Stimulated activated CD8-positive, alpha-beta memory T cell treated with anti-CD3 and anti-CD28 coated beads, Interleukin-7, amount 100 ng/mL, for 1 hour (primary cell): ENCODE measurements around the gene COG1.

Source experiments
- DNase-seq, 2 donors: peaks; one replicate each; pipeline ENCODE4 v3.0.0-alpha.2; 2020; ENCODE audit warnings: low read depth in 2 of 2

Gene COG1

DNA sequence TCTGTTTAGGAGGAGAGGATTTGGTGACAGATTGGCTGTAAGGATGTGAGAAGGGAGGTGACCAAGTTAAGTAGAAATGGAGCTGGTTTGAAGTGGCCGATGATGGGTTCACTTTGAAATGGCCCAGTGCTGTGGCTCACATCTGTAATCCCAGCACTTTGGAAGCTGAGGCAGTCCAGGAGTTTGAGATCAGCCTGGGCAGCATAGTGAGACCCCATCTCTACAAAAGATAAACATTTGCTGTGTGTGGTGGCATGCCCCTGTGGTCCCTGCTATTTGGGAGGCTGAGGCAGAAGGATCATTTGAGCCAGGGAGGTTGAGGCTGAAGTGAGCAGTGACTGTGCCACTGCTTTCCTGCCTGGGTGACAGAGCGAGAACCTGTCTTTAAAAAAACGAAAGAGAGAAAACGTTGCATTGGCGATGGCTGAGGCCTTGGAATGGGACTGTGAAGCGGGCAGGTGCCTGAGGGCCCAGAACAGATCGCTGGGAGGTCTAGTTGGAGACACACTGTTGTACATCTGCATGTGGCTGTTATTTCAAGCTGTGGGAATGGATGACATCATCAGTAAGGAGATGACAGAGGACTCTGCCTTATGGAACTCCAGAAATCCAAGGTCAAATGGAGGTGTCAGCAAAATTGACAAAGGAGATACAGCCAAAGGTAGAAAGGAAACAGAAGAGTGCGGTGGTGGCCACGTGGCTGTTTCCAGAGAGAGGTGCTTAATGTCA, 5.5 kb downstream of the COG1 start:
- DNase-seq, result no peak

DNA sequence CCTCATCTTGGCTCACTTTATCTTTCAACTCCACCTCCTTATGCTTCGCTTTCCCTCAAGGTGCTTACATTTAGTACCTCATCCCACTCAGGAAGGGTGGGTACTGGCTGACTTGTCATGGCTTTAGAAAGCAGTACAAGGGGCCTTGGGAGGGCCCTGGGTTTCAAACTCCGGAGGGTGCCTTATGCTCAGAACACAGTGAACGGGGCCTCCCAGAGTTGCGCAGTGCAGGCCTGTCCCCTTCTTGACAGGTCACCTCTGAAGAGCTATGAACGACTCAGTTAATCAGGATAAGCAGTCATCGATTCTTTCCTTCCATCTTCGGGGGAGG, 6.0 kb downstream of the COG1 start:
- no peak for DNase-seq

DNA sequence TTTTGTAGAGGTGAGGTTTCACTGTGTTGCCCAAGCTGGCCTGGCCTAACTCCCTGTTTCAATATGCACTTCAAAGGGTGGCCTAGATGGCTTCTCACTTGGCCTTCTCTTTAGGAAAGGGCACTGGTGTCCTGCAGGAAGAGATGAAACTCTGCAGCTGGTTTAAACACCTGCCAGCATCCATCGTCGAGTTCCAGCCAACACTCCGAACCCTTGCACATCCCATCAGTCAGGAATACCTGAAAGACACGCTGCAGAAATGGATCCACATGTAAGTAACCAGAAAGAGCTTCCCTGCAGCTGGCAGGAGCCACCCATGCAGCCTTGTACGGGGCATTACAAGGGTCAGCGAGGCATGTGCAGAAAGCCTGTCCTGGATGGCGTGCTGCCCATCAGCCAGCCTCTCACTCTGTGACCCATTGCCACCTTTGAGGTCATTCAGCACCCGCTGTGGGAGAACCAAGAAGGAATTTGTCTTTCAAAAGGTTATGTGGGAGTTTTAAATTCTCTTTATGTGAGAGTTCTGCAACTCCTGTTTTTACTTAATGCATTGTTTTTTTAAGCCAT, 7.0 kb downstream of the COG1 start:
- DNase-seq, result no peak

GRCh38 chr17:73200476-73200875, 7.6 kb downstream of the COG1 start:
- DNase-seq, result no peak

GRCh38 chr17:73201215-73202069, 8.6 kb downstream of the COG1 start:
- no peak for DNase-seq

GRCh38 chr17:73203135-73203787, 10.4 kb downstream of the COG1 start:
- no peak for DNase-seq

DNA sequence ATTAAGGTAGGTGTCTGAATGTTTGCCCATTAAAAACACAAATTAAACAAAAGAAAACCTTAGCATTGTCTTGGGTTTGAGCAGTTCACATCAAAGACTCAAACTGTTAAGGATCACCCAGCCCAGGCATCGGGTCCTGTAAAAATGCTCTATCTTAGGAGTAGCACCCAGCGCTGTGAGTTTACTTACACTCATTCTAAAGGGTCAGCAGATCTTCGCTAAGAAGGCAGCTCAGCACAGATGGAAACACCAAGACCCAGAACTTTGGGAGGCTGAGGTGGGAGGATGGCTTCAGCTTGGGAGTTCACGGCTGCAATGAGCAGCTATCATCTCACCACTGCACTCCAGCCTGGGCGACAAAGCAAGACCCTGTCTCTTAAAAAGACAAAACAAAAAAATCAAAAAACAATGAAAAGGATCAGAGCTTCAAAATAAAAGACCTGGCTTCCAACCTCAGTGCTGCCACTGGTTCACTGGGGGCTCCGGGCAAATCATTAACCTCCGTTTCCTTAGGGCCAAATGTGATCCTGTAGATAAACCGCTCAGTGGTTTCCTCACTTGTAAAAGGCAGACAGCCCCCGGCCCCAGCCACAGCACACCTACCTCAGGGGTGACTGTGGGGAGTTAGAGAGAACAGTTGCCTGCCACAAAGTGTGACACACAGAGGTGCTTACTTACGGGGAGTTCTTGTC, 11.1 kb downstream of the COG1 start:
- no peak for DNase-seq

GRCh38 chr17:73205459-73205961, 12.7 kb downstream of the COG1 start:
- no peak for DNase-seq

GRCh38 chr17:73208139-73208827, 15.4 kb downstream of the COG1 start:
- DNase-seq, result no peak

DNA sequence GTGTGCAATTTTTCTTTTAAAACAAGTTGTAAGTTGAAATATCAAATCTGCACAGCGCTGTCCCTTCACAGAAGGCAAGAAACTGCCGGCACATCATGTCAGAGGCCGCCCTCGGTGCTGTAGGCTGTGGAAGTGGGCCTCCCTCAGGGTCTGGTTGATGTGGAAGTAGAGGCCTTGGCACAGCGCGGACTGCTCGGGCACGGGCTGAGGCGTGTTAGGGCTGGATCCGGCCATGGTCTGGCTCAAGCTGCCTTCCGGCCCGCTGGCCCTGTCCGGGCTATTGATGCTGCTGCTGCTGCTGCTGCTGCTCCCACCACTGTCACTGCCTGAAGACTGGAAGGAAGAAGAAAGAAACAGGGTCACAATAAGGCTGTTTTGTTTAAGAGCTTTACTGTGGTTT, 16.6 kb downstream of the COG1 start:
- no peak for DNase-seq

- no peak for DNase-seq
Observed at GRCh38 chr17:73210002-73210678, 17.3 kb downstream of the COG1 start.

DNA sequence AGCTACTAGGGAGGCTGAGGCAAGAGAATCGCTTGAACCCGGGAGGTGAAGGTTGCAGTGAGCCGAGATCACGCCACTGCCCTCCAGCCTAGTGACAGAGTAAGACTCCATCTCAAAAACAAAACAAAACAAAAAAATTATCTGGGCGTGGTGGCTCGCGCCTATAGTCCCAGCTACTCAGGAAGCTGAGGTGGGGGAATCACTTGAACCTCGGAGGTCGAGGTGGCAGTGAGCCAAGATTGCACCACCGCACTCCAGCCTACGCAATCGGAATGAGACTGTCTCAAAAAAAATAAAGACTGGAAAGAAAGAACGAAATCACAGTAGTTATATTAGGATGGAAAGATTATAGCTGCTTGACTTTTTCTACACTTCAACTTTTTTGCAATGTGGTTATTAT, 18.9 kb downstream of the COG1 start:
- peak in 1 of 2 donors; percentile 16 for DNase-seq

DNA sequence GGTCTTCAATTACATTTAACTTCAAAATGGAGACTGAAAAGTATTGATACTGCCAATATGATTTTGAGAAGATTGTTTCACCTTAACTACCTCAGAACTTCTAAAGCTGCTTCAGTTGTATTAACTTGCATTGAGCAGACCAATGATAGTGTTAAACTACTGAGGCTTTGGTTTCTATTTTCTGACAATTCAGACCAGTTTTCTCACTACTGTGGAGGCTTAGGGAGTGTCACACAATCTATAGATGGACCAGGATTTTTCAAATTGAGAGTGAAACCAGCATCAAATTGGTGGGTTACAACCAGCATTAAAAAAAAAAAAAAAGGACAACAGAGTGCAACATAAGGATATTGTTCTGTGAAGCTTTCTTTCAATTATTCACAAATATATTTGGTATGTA, 21.2 kb downstream of the COG1 start:
- no peak for DNase-seq

GRCh38 chr17:73214851-73215250, 22.0 kb downstream of the COG1 start:
- DNase-seq, result no peak

DNA sequence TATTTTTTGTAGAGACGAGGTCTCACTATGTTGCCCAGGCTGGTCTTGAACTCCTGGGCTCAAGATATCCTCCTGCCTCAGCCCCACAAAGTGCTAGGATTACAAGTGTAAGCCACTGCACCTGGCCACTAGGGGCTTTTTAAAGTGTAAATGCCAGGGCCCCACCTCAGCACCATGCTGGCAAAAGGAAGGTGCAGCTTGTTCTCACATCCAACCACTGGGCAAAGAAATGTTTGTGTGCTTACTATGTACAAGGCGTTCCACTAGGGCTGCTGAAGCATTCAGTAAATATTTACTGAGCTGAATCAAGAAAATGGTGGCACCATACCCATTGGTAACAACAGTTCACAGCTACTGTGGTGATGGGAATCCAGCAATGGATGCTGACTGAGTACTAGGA, 22.6 kb downstream of the COG1 start:
- DNase-seq, result no peak

GRCh38 chr17:73223626-73224230, 30.9 kb downstream of the COG1 start:
- no peak for DNase-seq

DNA sequence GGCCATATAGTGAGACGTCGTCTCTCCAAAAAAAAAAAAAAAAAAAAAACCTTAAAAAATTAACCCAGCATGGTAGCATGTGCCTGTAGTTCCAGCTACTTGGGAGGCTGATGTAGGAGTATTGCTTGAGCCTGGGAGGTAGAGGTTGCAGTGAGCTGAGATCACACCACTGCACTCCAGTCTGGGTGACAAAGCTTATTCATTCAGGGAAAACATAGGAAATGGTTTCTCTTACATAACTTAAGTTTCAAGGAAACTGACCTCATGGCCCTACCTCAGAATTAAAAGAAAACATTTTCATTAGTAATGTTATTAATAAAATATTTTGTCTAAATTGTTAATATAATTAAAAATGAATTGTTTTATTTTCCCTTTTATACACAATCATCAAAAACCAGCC, 31.4 kb downstream of the COG1 start:
- no peak for DNase-seq

DNA sequence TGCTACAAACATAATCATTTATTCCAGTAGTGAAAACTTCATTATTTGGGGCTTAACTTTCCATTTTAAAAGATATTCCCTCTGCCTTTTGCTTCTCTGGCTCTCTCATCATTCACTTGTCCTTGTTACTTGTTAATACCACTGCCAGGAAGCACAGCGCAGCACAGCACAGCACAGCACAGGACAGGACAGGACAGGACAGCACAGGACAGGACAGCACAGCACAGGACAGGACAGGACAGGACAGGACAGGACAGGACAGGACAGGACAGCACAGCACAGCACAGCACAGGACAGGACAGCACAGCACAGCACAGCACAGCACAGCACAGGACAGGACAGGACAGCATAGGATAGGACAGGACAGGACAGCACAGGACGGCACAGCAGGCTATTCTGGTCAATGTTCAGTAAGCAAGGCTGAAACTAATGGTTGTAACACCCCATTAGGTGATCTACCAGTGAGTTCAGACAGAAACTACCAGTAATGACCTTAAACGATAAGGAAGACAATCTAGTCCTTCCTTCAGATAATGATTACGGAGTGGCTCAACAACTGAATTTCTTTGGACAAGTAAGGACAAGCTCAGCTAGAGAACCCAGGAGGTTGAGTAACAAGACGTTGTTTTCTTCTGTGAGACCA, 31.9 kb downstream of the COG1 start:
- DNase-seq, result no peak

- DNase-seq, result no peak
Observed at GRCh38 chr17:73226556-73227172, 33.8 kb downstream of the COG1 start.
